Neural cell (in vitro differentiated cells): ENCODE data around the gene OCIAD1.

Experiments used
- CTCF ChIP-seq: fragments of 450-650 bp; IDR thresholded peaks from 2 replicates; pipeline ENCODE4 v1.5.1; 2014; ENCODE audit warnings: antibody characterized with exemption, mild to moderate bottlenecking, moderate library complexity; ENCODE audit not compliant: poor library complexity, severe bottlenecking
- EP300 ChIP-seq: fragments of 450-650 bp; conservative IDR thresholded peaks from 2 replicates; pipeline ENCODE4 v1.6.1; 2014; ENCODE audit warnings: antibody characterized with exemption, mild to moderate bottlenecking, moderate library complexity; ENCODE audit not compliant: poor library complexity, severe bottlenecking
- EZH2 ChIP-seq: fragments of 200-600, 300-800 bp; shearing (Covaris generic), sonication (generic); IDR thresholded peaks from 2 replicates; pipeline ENCODE4 v1.6.1; 2014; ENCODE audit warnings: antibody characterized with exemption, low read length, borderline replicate concordance, mild to moderate bottlenecking; ENCODE audit not compliant: insufficient read depth, poor library complexity, severe bottlenecking
- POLR2AphosphoS5 ChIP-seq: IDR thresholded peaks from 2 replicates; pipeline ENCODE4 v1.6.1; 2012
- SMC3 ChIP-seq: fragments of 450-650 bp; conservative IDR thresholded peaks from 2 replicates; pipeline ENCODE4 v1.6.1; 2014; ENCODE audit warnings: antibody characterized with exemption, mild to moderate bottlenecking, moderate library complexity; ENCODE audit not compliant: poor library complexity

GRCh38 chr4:48853604-48854394 lies 22.9 kb downstream of the OCIAD1 start:
- TF ChIP-seq SMC3 (no peak), EP300 (no peak), CTCF (no peak), EZH2 (no peak), POLR2AphosphoS5 (no peak)
